Measurements from ENCODE around the gene KLC3.
"Not testable (repeated sequence)": the region's sequence is repeated elsewhere in the genome, so short reads cannot be mapped to it uniquely, and the experiment has no call there.

Gene KLC3

DNA sequence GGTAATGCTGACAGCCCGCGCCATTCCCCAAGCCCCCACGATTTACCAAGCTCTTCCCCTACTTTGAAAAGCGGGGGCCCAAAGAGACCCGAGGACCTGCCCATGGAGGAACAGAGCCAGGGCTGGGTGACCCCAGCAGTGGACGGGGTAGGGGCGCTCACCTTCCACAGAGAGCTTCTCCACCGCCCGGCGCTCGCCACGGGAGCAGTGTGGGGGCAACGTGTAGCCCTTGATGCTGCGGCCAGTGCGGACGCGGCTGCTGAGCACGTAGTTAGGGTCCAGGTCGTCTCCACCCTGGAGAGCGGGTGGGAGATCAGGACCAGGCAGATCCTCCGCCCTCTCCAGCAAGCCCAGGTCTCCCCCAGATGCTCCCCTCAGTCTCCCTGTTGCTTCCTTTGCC lies 25.2 kb upstream of the KLC3 start:
- no peak for DNase-seq (ENCODE audit: low read depth in 2 of 3, low spot score in 1 of 3)

DNA sequence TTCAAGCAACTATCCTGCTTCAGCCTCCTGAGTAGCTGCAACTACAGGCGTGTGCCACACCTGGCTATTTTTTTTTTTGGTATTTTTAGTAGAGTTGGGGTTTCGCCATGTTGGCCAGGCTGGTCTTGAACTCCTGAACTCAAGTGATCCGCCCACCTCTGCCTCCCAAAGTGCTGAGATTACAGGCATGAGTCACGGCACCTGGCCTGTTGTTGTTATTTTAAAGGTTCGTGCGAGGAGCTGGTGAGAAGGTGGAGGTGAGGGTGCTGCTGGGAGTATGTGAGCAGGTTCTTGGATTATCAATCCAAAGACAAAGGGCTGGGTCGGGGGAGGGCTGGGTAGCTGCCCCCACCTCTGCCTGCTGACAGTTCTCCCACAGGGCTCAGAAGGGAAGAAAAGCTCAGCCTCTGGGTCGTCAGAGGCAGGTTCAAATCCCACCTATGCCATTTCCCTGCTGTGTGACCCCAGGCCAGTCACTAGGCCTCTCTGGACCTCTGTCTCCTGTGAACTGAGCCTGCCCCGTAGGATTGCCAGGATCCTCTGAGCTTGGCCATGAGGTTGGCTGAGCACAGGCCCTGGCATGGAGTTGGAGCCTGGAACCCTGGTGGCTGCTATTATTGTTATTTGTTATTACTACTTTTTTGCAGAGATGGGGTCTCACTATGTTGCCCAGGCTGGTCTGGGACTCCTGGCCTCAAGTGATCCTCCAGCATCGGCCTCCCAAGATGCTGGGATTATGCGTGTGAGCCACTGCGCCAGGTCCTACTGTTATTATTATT lies 19.4 kb upstream of the KLC3 start:
- no peak for DNase-seq (ENCODE audit: low read depth in 2 of 3, low spot score in 1 of 3)

DNA sequence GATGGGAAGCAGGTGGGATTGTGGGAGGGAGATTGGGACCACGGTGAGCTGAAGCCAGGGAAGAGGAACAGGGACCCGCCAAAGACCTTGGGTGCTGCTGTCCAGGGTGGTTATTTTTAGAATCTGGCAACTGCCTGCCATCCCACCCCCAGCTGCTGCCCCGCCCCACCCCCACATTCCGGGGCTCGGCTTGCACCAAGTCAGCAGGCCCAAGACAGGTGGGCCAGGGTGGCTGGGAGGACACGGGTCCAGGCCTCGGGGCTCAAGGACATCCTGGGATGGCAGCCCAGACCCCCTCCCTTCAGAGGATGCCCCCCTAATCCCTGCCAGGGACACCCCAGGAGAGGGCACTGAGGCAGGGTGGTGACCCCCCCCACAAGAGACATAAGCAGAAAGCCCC lies 18.7 kb upstream of the KLC3 start:
- DNase-seq (ENCODE audit: low read depth in 2 of 3, low spot score in 1 of 3) = no peak

DNA sequence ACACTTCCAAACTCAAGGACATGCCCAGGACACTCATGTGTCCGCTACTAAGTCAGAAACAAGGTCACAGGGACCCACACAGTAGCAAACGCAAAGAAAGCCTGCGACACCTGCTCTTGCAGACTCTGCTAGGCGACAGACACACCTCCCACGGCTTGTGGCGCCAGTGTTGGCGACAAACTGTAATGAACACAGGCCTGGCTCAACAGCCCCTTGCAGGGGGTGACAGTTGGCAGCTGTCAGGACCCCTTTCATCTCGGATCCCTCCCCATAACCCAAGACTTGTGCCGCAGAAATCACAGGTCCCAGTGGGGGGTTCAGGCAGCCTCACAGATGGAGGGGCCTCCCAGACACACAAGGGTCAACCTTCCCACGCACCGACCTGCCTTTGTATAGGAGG lies 18.2 kb upstream of the KLC3 start:
- no peak for DNase-seq (ENCODE audit: low read depth in 2 of 3, low spot score in 1 of 3)

DNA sequence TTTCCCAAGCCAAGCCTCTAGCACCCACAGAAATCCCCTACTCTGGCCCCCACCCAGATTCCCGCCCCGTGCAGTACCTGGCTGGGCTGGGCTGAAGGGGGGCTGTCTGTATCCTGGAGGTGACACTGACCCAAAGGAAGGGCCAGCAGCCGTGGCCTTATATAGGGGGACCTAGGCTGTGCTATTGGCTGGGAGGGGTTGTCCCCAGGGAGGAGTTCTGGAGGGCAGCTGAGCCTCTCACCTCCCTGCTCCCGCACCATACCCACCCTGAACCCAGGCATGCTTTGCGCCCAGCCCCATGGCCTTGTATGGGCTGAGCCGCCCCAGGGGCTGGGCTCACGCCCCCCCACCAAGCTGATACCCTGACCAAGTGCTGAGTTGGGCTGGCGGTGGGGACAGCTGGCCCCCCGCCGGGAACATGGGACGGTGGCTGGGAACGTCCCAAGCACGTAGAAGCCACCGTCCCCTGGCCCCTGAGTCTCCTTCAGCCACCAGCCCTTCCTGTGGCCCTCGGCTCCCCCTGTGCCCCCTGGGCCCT lies 17.7 kb upstream of the KLC3 start, which contains the start of gene CKM:
Gene CKM, minus strand, starts transcription at position 132 of the 538 bp plus-strand sequence. CDS start 3,162 bp downstream, outside the sequence.
- DNase-seq (ENCODE audit: low read depth in 2 of 3, low spot score in 1 of 3) = no peak

DNA sequence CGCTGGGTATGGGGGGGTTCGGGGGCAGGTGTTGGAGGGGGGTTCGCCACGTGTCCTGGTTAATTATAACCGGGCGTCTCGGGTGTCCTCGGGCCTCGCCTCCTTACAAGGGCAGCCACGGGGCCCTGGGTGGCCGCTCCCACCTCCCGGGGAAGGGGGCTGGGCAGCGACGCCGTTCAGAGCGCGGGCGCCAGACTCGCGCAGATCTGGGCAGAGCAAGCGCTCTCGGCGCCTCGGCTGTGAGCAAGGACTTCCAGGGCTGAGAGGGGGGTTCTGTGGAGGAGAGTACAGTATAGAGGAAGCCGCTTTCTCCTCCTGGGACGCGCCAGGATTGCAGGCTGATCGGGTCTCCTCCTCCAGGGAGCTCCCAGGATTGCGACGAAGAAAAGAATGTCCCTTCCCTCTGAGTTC lies 16.9 kb upstream of the KLC3 start:
- no peak for DNase-seq (ENCODE audit: low read depth in 2 of 3, low spot score in 1 of 3)

DNA sequence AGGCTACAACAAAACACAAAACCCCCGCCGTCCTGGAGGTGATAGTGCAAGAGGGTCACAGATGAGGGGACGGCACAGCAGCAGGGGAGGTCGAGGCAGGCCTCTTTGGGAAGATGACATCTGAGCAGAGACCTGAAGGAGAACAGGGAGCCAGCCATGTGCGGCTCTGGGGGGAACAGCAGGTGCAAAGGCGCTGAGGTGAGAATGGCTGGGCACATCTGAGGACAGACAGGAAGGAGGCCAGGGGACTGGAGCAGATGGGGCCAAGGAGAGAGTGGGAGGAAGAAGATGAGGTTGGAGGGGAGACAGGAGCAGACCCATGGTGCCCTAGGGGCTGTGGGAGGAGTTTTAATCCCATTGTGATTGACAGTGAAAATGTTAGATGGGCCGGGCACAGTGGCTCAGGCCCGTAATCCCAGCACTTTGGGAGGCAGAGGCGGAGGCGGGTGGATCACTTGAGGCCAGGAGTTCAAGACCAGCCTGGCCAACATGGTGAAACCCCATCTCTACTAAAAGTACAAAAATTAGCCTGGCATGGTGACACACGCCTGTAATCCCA lies 16.1 kb upstream of the KLC3 start:
- no peak for DNase-seq (ENCODE audit: low read depth in 2 of 3, low spot score in 1 of 3)

DNA sequence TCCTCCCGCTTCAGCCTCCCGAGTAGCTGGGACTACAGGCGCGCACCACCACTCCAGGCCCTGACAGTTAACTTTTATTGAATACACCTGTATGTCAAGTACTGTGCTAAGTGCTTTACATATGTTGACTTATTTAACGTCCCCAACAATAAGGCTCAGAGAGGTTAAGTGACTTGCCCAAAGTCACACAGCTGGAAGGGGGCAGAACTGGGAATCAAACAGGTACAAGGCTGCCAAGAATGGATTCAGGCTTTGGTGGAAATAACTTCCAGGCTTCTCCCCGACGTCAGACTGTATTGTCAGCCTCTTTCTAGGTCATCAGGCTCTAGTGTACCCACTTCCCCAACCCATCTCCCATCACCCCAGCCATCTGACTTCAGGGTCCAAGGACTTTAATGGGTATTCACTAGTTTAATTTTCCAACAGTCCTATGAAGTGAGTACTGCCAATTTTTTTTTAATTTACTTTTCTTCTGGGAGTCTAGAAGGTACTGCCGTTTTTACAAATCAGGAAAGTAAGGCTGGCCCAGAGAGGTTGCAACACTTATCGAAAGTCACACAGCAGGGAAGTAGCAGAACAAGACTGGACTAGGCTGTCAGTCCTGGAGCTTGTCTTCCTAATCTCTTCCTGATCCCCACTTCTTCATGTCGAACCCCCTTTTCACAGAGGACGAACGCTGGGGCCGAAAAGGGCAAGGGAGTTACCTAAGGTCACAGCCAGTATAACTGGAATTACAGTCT lies 13.0 kb upstream of the KLC3 start:
- DNase-seq (ENCODE audit: low read depth in 2 of 3, low spot score in 1 of 3) = no peak

DNA sequence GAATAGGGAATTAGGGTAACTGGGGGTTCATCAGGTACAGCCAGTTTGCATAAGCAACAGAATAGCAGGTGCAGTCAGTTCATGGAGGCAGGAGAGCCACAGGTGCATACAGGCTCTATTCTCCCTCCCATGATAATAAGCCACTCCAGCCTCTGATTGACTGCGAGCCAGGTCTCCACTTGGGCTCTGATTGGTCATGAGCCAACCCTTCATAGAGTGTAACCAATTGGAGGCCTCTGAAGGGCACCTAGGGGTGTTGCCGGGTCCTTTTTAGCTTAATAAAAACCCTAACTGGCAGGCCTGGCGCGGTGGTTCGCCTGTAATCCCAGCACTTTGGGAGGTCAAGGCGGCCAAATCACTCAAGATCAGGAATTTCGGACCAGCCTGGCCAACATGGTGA lies 9.1 kb upstream of the KLC3 start:
- no peak for DNase-seq (ENCODE audit: low read depth in 2 of 3, low spot score in 1 of 3)

DNA sequence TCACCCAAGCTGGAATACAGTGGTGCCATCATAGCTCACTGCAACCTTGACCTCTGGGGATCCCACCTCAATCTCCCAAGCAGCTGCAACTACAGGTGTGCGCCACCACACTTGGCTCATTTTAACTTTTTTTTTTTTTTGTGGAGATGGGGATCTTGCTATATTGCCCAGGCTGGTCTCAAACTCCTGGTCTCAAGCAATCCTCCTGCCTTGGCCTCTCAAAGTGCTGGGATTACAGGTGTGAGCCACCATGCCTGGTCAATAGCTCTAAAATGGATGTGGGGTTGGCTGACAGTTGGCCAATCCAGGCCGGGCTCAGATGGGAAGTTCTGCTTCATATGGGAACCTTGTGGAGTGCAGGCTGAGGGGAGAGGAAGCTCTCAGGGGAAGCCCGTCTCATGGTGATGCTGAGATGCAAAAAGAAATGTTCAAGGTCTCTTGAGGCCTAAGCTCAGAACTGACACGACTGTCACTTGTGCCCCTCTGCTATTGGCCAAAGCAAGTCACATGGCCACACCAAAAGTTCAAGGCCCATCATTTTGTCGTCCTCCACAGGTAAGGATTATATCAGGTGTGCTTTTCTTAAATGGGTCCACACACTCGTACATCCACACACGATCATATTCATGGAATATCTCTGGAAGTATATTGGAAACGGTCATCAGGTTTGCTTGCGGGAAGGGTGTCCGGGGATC lies 6.8 kb upstream of the KLC3 start:
- DNase-seq (ENCODE audit: low read depth in 2 of 3, low spot score in 1 of 3) = no peak

DNA sequence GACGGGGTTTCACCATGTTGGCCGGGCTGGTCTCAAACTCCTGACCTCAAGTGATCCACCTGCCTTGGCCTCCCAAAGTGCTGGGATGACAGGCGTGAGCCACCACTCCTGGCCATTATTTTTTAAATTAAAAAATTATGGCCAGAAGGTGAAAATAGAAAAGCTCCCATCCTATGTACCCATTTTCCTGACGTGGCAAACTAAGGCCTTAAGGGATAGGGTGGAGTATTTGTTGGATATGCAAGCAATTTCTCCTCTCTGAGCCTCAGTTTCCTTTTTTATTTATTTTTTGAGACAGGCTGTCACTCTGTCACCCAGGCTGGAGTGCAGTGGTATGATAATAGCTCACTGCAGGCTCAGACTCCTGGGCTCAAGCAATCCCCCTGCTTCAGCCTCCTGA lies 5.7 kb upstream of the KLC3 start:
- DNase-seq (ENCODE audit: low read depth in 2 of 3, low spot score in 1 of 3) = not testable (repeated sequence)

DNA sequence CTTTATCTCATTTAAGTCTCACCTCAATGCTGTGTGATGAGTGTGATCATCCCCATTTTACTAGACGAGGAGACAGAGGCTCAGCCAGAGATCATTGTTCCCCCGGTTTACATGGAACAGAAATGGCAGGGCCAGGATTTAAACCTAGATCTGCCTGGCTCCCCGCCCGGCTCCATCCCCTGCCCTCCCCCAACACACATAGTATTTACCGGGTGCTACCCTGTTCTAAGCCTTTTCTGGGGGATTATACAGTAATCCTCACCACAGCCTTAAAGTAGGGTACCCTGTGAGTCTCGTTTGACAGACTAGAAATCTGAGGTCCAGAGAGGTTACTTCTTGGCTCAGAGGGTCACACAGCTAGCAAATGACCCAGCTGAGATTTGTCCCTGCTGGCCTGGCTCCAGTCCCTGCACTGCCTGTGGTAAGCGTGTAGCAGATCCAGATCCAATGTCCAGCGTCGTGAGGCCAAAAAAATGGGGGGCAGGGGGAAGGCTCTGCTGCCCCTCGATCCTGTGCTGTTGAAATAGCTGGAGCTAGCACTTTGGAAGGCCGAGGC lies 3.8 kb upstream of the KLC3 start:
- no peak for DNase-seq (ENCODE audit: low read depth in 2 of 3, low spot score in 1 of 3)

DNA sequence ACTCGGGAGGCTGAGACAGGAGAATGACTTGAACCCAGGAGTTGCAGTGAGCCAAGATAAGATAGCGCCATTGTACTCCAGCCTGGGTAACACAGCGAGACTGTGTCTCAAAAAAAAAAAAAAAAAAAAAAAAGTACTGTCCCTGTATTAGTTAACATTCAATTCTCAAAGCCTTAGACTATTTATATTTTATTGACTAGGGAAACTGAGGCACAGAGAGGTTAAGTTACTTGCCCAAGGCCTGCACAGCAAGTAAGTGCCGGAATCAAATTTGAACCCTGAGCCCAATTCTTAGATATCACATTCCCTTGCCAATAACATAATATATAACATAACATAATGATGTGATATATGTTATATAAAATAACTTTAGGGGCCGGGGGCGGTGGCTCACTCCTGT lies 921 bp upstream of the KLC3 start:
- DNase-seq (ENCODE audit: low read depth in 2 of 3, low spot score in 1 of 3) = no peak

DNA sequence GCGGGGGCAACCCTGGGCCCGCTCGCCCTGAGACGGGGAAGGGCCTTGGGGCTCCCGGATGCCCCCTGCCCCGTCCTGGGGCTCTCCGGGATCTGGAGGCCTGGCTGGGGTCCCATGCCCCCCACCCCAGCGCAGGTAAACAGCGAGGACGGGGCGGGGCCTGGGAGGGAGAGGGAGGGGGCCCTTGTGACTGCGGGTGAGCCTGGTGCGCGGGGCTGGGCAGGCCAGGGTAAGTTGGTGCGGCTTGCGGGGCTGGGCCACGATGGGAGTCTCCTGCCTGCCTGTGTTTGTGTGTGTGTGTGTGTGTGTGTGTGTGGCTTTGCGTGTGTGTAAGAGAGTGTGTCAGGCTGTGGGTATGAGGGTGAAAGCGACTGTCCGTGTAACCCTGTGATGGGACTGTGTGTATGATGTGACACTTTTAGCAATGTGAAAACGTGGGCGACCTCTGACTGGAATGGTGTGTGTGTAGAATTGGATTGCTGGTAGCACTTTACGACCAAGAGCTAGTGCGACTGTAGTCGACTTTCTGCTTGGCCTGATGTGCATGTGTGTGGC lies 426 bp downstream of the KLC3 start:
- DNase-seq (ENCODE audit: low read depth in 2 of 3, low spot score in 1 of 3) = no peak

DNA sequence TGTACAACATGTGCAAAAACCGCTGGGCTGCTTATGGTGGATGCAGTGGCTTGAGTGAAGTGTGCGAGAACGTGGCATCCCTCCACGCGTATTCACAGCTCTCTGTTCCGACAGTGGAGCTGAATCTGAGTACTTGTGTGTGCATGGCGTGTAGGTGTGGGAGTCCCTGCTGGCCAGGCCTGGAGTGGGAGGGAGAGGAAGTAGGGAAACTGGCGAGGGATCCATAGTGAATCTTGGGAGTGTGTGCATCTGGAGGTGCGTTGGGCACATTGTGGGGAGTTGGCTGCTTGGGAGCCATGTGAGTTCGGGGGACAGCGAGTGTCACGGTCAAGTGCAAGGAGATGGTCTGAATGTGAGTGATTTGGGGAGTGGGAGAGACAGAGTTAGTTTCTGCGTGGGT lies 2.4 kb downstream of the KLC3 start:
- DNase-seq (ENCODE audit: low read depth in 2 of 3, low spot score in 1 of 3) = no peak

DNA sequence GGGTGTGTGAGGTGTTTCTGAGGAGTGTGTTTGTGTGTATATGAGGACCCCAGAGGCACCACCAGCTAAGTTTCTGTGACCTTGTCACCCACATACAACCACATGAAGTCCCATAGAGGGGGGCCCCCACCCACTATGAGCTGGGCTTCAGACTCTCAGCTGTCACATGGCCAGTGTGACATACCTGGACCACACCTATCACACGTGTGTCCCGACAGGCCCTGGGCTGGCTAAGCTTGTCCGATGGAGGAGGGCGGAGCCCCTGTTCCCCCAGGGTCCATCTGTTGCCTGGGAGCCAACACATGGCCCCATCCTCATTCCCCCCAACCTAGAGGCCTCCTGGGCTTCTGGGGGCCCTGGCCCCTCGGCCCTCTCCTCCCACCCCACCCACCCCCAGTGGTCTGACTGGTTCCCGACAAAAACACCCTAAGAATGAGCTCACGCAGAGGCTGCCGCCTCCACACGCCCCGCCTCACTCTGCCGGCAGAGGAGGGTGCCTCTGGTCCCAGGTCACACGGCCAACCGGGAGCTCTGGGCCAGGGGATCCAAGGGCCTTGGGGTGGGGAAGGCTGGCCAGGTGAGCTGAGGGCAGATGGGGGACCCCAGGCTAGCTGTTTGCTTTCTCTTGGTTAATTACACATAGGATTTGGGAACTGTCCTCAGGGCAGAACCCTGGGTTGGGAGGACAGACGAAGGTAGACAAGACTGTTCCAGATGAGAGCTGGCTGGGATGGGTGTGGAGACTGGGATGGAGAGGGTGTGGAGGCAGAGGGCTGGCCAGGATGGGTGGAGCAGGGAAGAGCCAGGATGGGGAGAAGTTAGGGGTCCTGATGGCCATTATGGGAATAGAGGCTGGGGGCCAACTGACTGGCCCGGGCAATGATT lies 4.3 kb downstream of the KLC3 start:
- no peak for DNase-seq (ENCODE audit: low read depth in 2 of 3, low spot score in 1 of 3)

DNA sequence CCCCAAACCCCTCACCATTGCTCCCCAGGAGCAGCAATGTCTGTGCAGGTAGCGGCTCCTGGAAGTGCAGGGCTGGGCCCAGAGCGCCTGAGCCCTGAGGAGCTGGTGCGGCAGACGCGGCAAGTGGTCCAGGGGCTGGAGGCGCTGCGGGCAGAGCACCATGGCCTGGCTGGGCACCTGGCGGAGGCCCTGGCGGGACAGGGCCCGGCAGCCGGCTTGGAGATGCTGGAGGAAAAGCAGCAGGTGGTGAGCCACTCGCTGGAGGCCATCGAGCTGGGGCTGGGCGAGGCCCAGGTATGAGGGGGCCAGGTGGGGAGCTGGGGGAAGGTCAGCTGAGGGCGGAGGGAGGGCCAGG lies 4.9 kb downstream of the KLC3 start:
- DNase-seq (ENCODE audit: low read depth in 2 of 3, low spot score in 1 of 3) = no peak

DNA sequence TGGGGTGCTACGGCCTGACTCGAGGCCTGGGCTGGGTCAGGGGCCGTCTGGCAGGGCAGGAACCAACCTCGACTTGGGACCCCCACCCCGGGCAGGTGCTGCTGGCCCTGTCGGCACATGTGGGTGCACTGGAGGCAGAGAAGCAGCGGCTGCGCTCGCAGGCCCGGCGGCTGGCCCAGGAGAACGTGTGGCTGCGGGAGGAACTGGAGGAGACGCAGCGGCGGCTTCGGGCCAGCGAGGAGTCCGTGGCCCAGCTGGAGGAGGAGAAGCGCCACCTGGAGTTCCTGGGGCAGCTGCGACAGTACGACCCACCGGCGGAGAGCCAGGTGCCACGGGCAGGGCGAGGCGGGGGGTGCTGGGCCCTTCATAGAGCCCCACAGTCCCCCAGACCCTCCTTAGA lies 5.9 kb downstream of the KLC3 start:
- no peak for DNase-seq (ENCODE audit: low read depth in 2 of 3, low spot score in 1 of 3)

DNA sequence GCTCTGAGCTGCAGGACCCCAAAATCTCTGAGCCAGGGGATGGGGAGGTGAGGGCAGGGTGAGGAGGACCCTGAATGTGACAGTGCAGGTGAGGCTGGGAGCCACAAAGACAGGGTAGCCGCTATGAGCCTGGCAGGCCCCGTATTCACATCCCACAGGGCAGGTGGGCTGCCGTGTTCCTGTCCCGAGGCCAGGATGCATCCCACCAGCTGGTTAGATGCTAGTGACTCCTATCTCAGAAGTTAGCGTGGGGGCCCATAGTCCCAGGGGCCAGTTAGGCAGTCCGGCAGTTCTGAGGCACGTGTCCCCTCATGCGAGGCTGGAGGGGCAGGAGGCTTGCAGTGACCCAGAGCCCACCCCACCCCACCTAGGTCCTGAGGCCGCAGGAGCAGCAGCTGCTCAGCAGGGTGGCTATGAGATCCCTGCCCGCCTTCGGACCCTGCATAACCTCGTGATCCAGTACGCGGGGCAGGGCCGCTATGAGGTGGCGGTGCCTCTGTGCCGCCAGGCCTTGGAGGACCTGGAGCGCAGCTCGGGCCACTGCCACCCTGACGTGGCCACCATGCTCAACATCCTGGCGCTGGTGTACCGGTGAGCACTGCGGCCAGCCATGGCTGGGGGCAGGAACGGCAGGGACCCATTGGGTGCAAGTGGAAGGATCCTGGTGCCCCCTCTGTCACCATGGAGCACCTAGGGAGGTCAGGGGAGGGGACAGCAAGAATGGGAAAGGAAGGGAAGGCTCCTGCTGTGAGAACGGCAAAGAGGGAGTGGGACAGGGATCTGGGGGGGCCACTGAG lies 7.2 kb downstream of the KLC3 start:
- no peak for DNase-seq (ENCODE audit: low read depth in 2 of 3, low spot score in 1 of 3)
